SJCRH30 (cell line): ENCODE data around the gene EPHA4. TPM values are rescaled to one million over a fixed set of nuclear protein-coding genes. Genes with fewer than 3 reads are reported as not detected.

Experiments used
- DNase-seq, 2 experiments: peaks; one replicate each; pipeline ENCODE4 v3.0.0-alpha.2; 2015 to 2020
- H3K27ac ChIP-seq: fragments of 250-450 bp; sonication (Bioruptor Pico); 2 replicates; pipeline ENCODE4 v1.5.1; 2020; ENCODE audit warnings: mild to moderate bottlenecking, moderate library complexity
- H3K27me3 ChIP-seq: fragments of 250-450 bp; sonication (Bioruptor Pico); 2 replicates; pipeline ENCODE4 v1.5.1; 2020; ENCODE audit warnings: mild to moderate bottlenecking, moderate library complexity
- H3K36me3 ChIP-seq: fragments of 250-450 bp; sonication (Bioruptor Pico); 2 replicates; pipeline ENCODE4 v1.5.1; 2020; ENCODE audit warnings: mild to moderate bottlenecking, moderate library complexity
- H3K4me1 ChIP-seq: fragments of 250-450 bp; sonication (Bioruptor Pico); 2 replicates; pipeline ENCODE4 v1.5.1; 2020; ENCODE audit warnings: mild to moderate bottlenecking, moderate library complexity
- H3K4me3 ChIP-seq: fragments of 250-450 bp; sonication (Bioruptor Pico); 2 replicates; pipeline ENCODE4 v1.5.1; 2020; ENCODE audit warnings: mild to moderate bottlenecking, moderate library complexity
- H3K9me3 ChIP-seq: fragments of 250-450 bp; sonication (Bioruptor Pico); replicated peaks from 2 replicates; pipeline ENCODE4 v1.5.1; 2020; ENCODE audit warnings: mild to moderate bottlenecking, moderate library complexity
- total RNA-seq: library from RNA; depleted of rRNA; stranded (reverse); fragments of >200 nt; shearing (Covaris generic); gene quantifications from 2 replicates; pipeline ENCODE4 v1.2.3, GENCODE V29; 2014

Gene EPHA4
- total RNA-seq, 1 experiment from 2014 or later, result 4.2 TPM

- H3K27ac ChIP-seq, result no peak overlapping the region
- no peak for DNase-seq
- H3K4me1 ChIP-seq, result no peaks in the 10 kb centered on the region
- H3K9me3 ChIP-seq, result no peaks in the 10 kb centered on the region
- H3K36me3 ChIP-seq, result no peaks in the 10 kb centered on the region
- no peak overlapping the region for H3K4me3 ChIP-seq
- no peaks in the 10 kb centered on the region for H3K27me3 ChIP-seq
Measured at GRCh38 chr2:221476195-221476594, 95.9 kb downstream of the EPHA4 start.

GRCh38 chr2:221473451-221473850, 98.7 kb downstream of the EPHA4 start:
- Histone ChIP-seq H3K4me1 (no peaks in the 10 kb centered on the region), H3K4me3 (no peak overlapping the region), H3K9me3 (no peaks in the 10 kb centered on the region), H3K27ac (no peak overlapping the region), H3K27me3 (no peaks in the 10 kb centered on the region), H3K36me3 (no peaks in the 10 kb centered on the region)
- no peak for DNase-seq

- Histone ChIP-seq H3K4me1 (no peaks in the 10 kb centered on the region), H3K27me3 (no peaks in the 10 kb centered on the region), H3K9me3 (no peaks in the 10 kb centered on the region), H3K4me3 (no peak overlapping the region), H3K36me3 (no peaks in the 10 kb centered on the region), H3K27ac (no peak overlapping the region)
- no peak for DNase-seq
Measured at GRCh38 chr2:221468317-221468716, 103.8 kb downstream of the EPHA4 start.

DNA sequence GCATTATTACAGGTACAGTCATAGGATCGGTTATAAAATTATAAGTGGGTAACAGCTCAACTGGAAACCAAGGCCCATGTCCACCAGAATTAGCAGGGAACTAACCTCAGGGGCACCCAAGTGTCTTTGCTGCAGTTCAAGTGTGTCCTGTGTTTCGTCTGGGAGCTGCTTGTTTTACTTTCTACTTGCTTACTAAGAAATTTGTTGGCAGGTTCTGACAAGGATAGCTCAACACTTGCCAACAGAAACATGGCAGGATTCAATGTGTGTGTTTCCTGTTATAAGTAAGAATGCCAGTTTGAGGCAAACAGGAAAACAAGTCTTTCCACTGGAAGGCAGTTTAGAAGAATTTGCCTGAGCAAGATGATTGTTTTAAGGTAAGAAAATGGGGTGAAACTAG, 104.5 kb downstream of the EPHA4 start:
- Histone ChIP-seq H3K27ac (no peak overlapping the region), H3K27me3 (no peaks in the 10 kb centered on the region), H3K4me3 (no peak overlapping the region), H3K4me1 (no peaks in the 10 kb centered on the region), H3K36me3 (no peaks in the 10 kb centered on the region), H3K9me3 (no peaks in the 10 kb centered on the region)
- no peak for DNase-seq

GRCh38 chr2:221466744-221467143, 105.4 kb downstream of the EPHA4 start:
- H3K27me3 ChIP-seq, result no peaks in the 10 kb centered on the region
- H3K27ac ChIP-seq, result no peak overlapping the region
- no peak overlapping the region for H3K4me3 ChIP-seq
- no peaks in the 10 kb centered on the region for H3K36me3 ChIP-seq
- no peaks in the 10 kb centered on the region for H3K4me1 ChIP-seq
- H3K9me3 ChIP-seq, result no peaks in the 10 kb centered on the region
- DNase-seq, result no peak

- DNase-seq, result peak in 1 of 2 experiments; percentile 2
Measured at GRCh38 chr2:221465776-221466175, 106.3 kb downstream of the EPHA4 start.

GRCh38 chr2:221464971-221465370, 107.1 kb downstream of the EPHA4 start:
- Histone ChIP-seq H3K4me3 (no peak overlapping the region), H3K9me3 (no peaks in the 10 kb centered on the region), H3K36me3 (no peaks in the 10 kb centered on the region), H3K4me1 (no peaks in the 10 kb centered on the region), H3K27me3 (no peaks in the 10 kb centered on the region), H3K27ac (no peak overlapping the region)
- DNase-seq, result no peak

More at GRCh38 chr2:221465776-221466175, 106.3 kb downstream of the EPHA4 start:
- Histone ChIP-seq H3K36me3 (no peaks in the 10 kb centered on the region), H3K27ac (no peak overlapping the region), H3K9me3 (no peaks in the 10 kb centered on the region), H3K4me3 (no peak overlapping the region), H3K27me3 (no peaks in the 10 kb centered on the region), H3K4me1 (no peaks in the 10 kb centered on the region)

GRCh38 chr2:221463241-221463896, 108.7 kb downstream of the EPHA4 start:
- no peak for DNase-seq
- Histone ChIP-seq H3K36me3 (no peaks in the 10 kb centered on the region), H3K4me1 (no peaks in the 10 kb centered on the region), H3K9me3 (no peaks in the 10 kb centered on the region), H3K27me3 (no peaks in the 10 kb centered on the region), H3K4me3 (no peak overlapping the region), H3K27ac (no peak overlapping the region)

GRCh38 chr2:221461901-221462300, 110.2 kb downstream of the EPHA4 start:
- no peak for DNase-seq
- Histone ChIP-seq H3K4me1 (no peaks in the 10 kb centered on the region), H3K9me3 (no peaks in the 10 kb centered on the region), H3K27ac (no peak overlapping the region), H3K27me3 (no peaks in the 10 kb centered on the region), H3K4me3 (no peak overlapping the region), H3K36me3 (no peaks in the 10 kb centered on the region)

DNA sequence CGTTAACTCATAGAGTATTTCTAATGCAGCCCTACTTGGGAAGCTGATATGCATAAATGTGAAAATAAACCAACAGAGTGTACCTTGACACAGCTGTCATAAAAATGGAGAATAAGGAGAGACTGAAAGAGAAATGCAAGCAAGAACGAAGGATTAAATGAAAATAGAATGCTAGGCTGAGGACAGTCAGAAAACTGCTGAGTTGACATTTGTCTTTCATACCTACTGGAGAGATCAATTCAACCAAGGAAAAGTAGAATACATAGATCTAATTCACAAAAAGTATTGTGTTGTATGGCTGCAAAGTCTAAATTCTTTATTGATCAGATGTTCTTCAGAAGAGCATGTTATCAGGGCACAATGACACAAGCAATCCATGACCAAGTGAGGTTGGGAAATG, 112.0 kb downstream of the EPHA4 start:
- H3K9me3 ChIP-seq, result no peaks in the 10 kb centered on the region
- H3K36me3 ChIP-seq, result no peaks in the 10 kb centered on the region
- no peak overlapping the region for H3K27ac ChIP-seq
- no peak overlapping the region for H3K4me3 ChIP-seq
- DNase-seq, result no peak
- H3K27me3 ChIP-seq, result no peaks in the 10 kb centered on the region
- H3K4me1 ChIP-seq, result no peaks in the 10 kb centered on the region

GRCh38 chr2:221458578-221458977, 113.5 kb downstream of the EPHA4 start:
- no peaks in the 10 kb centered on the region for H3K9me3 ChIP-seq
- H3K36me3 ChIP-seq, result no peaks in the 10 kb centered on the region
- no peak overlapping the region for H3K4me3 ChIP-seq
- no peak for DNase-seq
- no peak overlapping the region for H3K27ac ChIP-seq
- H3K4me1 ChIP-seq, result no peaks in the 10 kb centered on the region
- H3K27me3 ChIP-seq, result no peaks in the 10 kb centered on the region

DNA sequence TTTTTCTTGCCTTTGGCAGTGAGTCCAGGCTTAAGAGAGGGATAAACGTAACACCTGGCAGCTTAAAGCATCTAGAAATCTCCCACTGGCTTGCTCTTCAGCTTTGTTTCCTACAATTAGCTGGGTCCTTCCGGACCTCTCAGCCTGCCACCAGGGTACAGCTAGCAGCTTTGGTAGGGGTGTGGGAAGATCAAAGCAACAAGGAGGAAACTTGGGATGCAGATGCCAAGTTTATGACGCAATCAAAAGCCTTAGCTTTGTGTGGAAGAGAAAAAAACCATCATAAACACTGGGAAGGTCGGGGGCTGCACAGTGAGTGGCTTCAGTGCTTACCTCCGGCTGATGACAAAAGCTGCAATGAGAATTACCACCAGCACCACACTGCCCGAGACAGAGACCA, 116.9 kb downstream of the EPHA4 start:
- DNase-seq, result peak in 1 of 2 experiments; percentile 1
- H3K9me3 ChIP-seq, result no peaks in the 10 kb centered on the region
- H3K4me1 ChIP-seq, result no peaks in the 10 kb centered on the region
- H3K27me3 ChIP-seq, result no peaks in the 10 kb centered on the region
- H3K36me3 ChIP-seq, result no peaks in the 10 kb centered on the region
- no peak overlapping the region for H3K27ac ChIP-seq
- no peak overlapping the region for H3K4me3 ChIP-seq

DNA sequence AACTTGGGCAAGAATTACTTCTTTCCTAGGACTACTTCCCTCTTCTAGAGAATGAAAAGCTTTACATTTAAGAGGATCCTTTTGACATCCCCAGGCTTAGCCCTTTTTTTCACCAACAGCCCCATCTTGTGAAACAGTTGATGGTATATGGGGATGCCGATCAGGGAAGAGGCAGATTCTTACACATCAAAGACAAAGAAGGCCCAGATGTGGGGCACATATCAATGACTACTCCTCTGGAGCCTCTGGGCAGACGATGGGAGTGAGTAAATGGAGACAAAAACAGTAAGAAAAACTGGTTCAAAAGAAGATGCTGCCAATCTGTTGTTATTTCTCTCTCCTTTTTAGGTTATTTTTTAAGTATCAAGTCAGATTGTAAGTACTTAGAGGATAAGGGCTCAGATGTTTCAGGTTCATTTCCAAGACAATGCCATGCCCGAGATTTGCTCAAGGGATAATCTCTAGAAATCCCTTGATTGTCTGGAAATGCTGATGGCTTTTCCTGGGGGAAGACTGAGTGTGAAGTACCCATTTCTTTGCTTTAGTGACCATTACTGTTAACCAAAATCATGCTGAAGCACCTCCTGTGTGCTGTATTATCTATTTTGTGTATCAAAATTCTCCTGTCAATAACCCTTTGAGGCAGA, 117.5 kb downstream of the EPHA4 start:
- no peaks in the 10 kb centered on the region for H3K36me3 ChIP-seq
- no peak overlapping the region for H3K4me3 ChIP-seq
- no peaks in the 10 kb centered on the region for H3K27me3 ChIP-seq
- no peaks in the 10 kb centered on the region for H3K9me3 ChIP-seq
- H3K27ac ChIP-seq, result no peak overlapping the region
- no peaks in the 10 kb centered on the region for H3K4me1 ChIP-seq
- DNase-seq, result no peak

DNA sequence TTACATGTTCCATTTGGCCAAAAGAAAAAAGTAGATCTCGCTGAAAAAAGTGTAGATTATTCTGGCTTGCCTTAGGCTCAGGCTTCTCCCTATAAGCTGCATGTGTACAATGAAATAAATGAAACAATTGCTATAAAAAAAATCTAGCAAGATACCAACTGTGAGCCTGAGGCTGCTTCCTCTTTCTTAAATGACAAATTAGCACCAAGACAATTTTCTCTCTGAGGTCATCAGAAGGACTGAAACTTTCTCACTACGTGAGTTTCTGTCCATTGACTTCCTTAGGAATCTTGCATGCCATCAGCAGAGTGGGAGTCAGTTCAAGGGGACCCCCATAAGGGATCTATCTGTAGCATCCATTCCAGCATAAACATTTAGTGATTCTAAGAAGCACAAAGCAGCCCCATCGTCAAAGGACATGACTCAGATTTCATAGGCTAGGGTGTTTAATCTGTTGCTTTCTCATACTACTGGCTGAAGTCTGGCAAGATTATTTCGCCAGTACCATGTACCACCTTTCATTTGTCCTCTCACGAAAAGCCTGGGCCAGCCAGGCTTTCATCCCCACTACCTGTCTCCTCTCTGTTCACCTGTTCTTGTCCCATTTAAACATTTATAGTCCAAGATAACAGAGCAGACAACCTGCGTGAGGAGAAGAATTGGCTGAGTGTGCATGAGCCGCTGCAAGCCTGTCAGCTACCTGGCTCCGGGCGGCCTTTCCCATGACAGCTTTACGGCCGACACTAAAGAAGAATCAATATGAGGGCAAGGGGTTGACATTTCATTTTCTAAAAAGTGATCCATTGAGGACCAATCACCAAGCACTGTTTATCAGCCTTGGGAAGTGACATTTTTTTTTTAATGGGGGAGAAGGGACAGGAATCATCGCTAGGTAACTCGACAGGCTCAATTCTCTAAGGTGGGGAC, 120.0 kb downstream of the EPHA4 start:
- no peaks in the 10 kb centered on the region for H3K4me1 ChIP-seq
- no peaks in the 10 kb centered on the region for H3K27me3 ChIP-seq
- no peak for DNase-seq
- H3K4me3 ChIP-seq, result no peak overlapping the region
- no peak overlapping the region for H3K27ac ChIP-seq
- no peaks in the 10 kb centered on the region for H3K9me3 ChIP-seq
- H3K36me3 ChIP-seq, result no peaks in the 10 kb centered on the region

- no peaks in the 10 kb centered on the region for H3K4me1 ChIP-seq
- H3K27ac ChIP-seq, result no peak overlapping the region
- H3K36me3 ChIP-seq, result no peaks in the 10 kb centered on the region
- H3K9me3 ChIP-seq, result no peaks in the 10 kb centered on the region
- H3K4me3 ChIP-seq, result no peak overlapping the region
- H3K27me3 ChIP-seq, result no peaks in the 10 kb centered on the region
- DNase-seq, result no peak
Measured at GRCh38 chr2:221450280-221450679, 121.8 kb downstream of the EPHA4 start.
